MM.1S (cell line): ENCODE measurements around the gene PPP6R2.

Source experiments
- CTCF ChIP-seq: fragments of 300-600 bp; sonication (generic); IDR thresholded peaks from 2 replicates; pipeline ENCODE4 v1.5.1; 2016; ENCODE audit warnings: antibody characterized with exemption, low read length, mixed read lengths
- EZH2 ChIP-seq: fragments of 300-600 bp; sonication (generic); optimal IDR thresholded peaks from 2 replicates; pipeline ENCODE3; 2017; ENCODE audit warnings: low read depth, mild to moderate bottlenecking, antibody characterized with exemption, low read length, mixed read lengths

- TF ChIP-seq CTCF (no peak), EZH2 (no peak)
Observed at GRCh38 chr22:50483977-50484853, 141.1 kb downstream of the PPP6R2 start.
